GM12892 (cell line): ENCODE results near the gene MSANTD2.

ENCODE experiments used
- DNase-seq: peaks from one replicate; pipeline ENCODE4 v3.0.0; 2011; ENCODE audit not compliant: insufficient read length
- FAIRE-seq: peaks from 2 replicates; lab custom pipeline; 2011; peaks lifted over from hg19 to GRCh38; lab: Jason Lieb, UNC
- POLR2A ChIP-seq: IDR thresholded peaks from 2 replicates; pipeline ENCODE4 v1.6.1; 2011; ENCODE audit warnings: low read depth, low read length, control low read depth
- POLR2AphosphoS5 ChIP-seq: IDR thresholded peaks from 2 replicates; pipeline ENCODE4 v1.6.1; 2011; ENCODE audit warnings: low read depth, low read length, control low read depth
- TAF1 ChIP-seq: IDR thresholded peaks from 2 replicates; pipeline ENCODE4 v1.6.1; 2011; ENCODE audit warnings: low read depth, mild to moderate bottlenecking, control low read depth, low read length, borderline replicate concordance

Gene MSANTD2

DNA sequence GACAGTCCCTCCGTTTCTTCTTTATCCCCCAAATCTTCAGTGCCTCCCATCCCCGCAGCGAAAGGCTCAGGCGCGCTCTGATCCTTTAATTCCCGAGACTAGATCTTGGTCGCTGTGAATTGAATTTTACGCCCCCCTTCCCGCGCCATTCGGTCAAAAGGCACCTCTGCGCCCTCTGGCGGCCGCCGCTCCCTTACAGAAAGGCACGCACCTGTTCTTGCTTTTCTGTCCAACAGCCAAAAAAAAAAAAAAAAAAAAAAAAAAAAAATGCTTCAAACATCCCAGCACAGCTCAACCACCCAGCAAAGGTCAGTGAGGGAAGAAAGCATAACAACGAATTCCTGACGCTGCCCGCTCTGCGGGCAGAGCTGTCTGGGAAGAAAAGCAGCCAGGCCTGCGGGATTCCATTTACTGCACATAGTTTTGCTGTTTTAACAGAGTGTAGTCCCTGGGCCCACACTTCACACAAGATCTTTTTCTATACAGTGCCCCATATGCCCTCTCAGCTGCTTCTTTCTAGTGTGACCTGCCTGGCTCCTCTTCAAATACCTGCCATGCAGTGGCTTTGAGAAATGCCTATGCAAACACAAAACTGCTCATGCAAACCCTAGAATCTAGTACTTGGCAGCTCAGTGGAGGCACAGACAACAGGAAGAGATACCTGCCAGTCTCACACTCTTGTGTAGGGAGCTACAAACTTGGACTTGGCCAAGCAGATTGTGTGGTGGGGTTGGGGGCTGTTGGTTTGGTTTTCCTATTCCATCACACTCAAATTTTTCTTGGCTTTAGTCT, 36.9 kb downstream of the MSANTD2 start:
- TF ChIP-seq POLR2AphosphoS5 (no peak), TAF1 (no peak), POLR2A (no peak)
- DNase-seq: no peak
- FAIRE-seq: no peak

DNA sequence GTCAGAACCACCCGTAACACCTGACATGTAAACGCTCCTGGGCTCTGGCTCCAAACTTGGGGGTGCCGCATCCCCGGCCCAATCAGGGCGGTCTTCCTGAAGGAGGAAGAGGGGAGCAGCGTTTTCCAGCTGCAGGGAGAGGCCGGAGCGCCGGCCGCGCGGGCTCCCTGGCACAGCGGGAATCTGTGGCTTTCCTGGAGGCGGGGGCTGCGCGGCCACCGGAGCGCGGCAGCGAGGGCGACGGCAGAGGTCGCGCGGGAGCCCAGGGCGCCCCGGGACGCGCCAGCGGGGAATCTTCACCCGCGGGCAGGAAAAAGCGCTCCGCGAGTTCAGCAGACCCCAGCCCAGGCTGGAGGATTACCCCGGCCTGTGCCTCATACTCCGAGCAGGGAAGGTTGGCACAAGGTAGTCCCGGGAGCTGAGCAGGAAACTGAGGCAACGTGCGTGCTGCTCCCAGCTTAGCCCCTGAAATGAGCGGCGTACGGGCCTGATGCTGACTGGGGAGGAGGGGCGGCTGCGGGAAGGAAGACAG, 37.5 kb downstream of the MSANTD2 start:
- FAIRE-seq (no peak), DNase-seq (no peak)

DNA sequence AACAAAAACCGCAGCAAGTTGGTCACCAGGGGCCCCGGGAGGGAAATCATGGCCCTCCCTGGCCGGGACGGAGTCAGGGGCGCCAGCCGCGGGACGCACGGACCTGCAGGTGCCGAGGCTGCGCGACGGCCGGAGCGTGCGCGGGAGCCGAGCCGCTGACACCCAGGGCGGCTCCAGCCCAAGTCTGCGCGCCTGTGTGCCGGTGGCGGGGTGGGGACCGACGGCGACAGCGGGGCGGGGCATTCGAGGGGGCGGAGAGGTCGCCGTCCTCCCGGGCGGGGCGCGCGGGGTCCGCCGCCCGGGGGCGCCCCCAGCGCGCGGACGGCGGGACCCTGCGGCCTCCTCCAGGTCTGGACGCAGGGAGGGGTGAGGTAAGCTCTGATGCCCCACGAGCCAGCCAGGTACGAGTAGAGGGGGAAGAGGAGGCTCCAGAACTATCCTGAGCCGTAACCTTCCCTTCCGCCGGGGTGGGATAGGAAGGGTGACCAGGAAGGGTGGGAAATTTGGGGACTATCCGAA, 38.0 kb downstream of the MSANTD2 start, which contains the start of gene ESAM:
ESAM (minus strand) TSS at position 186 of the 519 bp plus-strand sequence; CDS start at position 50, 136 bp downstream.
- peak; percentile 70 for TF ChIP-seq POLR2A
- peak; percentile 37; the same call in 1 of the 2 replicates for TF ChIP-seq POLR2AphosphoS5
- TF ChIP-seq TAF1: no peak
- FAIRE-seq (peak; percentile 94), DNase-seq (peak; percentile 76)

More for the DNA sequence above, 37.5 kb downstream of the MSANTD2 start:
- TF ChIP-seq TAF1: no peak
- TF ChIP-seq POLR2AphosphoS5: no peak
- no peak for TF ChIP-seq POLR2A

DNA sequence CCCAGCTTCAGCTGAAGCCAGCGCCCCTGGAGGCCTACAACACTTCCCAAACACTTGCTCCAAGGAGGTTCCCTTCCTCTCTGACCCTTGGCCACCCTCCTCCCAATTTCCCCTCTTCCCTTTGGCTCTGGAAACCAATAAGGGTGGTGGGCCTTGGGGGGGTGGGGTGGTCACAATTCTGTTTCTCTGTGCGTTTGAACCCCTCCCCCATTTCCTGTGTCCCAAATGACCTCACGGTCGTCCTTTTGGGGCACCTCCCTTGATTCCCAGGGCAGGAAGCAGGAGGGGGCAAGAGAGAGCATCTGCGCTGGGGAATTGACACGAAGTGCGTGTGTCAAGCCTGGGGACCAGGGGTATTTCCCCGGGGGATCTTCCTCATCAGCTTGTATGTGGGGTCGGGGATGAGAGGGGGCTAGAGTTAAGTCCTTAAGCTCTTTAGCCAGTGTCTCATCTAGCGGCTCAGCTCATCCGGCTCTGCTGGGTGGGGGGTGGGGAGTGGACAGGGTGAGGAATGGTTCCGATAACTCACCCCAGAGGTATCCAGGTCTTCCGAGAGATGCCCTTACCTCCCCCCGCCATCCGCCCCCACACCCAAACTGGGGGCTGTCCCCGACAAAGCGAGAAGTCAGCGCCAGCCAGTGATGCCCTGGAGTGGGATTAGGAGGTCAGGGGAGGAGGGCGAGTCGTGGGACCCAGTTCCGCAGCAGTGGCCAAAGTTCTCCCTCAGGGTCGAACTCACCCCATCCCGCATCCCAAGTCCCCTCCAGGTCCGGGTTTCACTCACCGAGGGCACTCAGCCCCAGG, 38.7 kb downstream of the MSANTD2 start:
- FAIRE-seq (peak; percentile 38), DNase-seq (no peak)
- TF ChIP-seq POLR2A (no peak), POLR2AphosphoS5 (no peak), TAF1 (no peak)

DNA sequence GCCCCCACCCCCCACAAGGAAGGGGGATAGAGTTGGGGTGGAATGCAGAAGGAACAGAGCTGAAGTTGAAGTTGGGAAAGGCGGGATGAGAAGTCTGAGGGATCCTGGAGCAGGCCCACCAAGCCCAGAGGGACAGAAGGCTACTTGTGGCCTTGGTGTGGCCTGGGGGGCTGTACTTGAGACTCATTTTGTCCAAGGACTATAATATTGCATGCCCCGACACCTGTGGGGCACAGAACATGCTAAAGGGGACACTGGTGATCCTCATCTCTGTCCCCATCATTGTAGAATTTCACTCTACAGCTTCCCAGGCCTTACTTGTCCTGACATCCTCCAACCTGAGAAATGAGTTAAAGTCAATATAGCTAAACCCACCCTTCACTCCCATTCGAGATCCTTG, 39.4 kb downstream of the MSANTD2 start:
- DNase-seq (no peak), FAIRE-seq (peak; percentile 33)
- TF ChIP-seq POLR2A: no peak
- no peak for TF ChIP-seq POLR2AphosphoS5
- TF ChIP-seq TAF1: no peak

DNA sequence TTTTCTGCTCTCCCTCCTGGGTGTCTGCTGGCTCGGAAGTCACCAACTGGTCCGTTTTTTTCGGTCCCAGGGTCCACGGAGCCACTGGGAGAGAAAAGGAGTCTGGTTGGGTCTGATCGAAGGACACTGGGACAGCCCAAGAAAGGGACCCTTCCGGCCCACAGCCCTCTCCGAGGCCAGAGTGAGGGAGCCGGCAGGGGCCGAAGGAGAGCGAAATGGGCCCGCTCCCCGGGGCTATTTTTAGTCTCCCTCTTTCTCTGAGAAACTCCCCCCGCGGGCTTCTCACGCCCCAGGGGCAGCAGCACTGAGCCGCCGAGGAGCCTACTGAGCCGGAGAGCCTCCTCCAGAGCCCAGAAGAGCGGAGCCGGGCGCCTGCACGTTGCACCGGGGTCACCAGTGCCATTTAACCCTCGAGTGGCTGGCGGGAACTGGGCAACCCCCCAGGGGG, 40.0 kb downstream of the MSANTD2 start:
- FAIRE-seq (no peak), DNase-seq (no peak)
- TF ChIP-seq TAF1: no peak
- no peak for TF ChIP-seq POLR2AphosphoS5
- TF ChIP-seq POLR2A: no peak

DNA sequence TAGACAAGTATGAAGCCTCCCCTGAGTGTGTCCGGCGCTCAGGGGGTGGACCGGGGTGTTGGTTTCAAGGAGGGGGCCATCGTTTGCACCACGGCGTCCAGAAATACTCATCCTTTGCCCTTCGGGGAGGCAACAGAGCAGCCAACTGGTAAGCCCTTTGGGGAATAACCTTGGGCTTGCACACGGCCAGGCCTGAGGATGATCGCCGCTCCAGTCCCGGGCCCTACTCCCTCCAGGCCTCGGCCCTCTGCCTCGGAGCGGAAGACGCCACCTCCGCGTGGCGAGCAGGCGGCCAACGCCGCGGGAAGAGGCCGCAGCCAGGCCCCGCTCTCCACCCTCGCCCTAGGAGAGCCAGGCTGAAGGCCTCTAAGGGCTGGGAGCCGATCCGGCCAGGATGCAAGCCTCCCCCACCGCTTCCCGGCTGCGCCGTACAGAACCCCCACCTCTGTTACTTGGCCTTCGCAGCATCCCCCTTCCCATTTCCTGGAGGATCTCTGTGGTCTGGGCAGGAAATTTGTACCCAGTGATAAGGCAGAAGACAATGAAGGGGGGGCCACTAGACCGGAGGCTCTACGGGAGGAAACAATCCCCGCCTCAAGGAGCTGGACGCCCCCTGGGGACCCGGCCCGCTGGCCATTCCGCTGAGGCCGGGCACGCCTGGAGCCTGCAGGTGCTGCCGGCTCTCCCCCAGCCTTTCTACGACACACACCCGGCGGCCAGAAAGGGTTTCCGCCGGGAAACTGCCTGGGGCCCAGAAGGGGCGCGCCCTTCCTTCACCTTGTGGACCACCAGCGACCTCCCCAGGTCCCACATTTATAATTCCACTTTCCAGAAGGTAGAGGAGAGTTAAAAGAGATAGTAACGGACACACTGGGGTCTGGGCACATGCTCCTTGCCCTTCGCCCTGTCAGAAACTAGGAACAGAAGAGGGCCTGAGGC, 40.7 kb downstream of the MSANTD2 start:
- FAIRE-seq (peak; percentile 81), DNase-seq (no peak)
- TF ChIP-seq POLR2A: no peak
- TF ChIP-seq TAF1: no peak
- TF ChIP-seq POLR2AphosphoS5: no peak

DNA sequence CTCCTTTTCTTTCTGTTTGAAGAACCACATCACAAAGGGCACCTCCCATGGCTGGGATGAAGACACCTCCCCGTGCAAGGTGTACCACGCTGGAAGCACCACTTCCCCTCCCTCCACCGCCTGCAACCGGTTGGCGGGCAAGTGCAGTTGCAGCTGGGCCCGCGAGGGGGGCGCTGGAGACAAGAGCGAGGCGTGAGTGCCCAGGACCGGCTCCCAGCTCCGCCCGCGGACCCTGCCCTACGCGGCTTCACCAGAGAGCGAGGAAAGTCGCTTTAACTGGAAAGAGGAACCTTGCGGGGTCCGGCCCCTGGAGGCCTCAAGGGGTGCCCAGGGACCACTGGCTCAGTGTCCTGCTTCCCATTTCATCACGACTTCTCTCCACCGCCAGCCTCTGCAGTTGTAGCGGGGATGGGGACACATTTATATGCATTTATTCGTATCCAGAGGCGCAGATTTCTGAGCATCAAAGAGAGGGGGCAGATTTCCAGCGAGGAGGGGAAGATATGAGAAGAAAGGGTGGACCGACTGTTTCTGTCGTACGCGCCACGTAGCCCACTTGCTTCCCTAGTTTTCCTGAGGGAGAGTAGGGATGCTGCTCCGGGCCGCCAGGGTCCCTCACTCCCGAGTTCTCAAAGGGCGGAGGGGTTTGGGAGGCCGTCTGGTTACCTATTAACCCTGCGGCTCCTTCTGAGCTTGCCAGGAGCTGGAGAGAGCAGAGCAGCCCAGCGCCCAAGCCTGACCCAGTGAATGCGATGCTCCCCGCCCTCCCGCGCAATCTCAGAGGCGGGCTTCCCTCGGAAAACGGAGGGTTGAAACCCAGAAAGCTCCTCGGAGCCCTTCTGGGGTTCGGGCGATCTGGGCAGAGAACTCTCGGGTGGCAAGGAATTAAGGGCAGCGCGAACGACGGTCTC, 41.6 kb downstream of the MSANTD2 start:
- peak; percentile 64 for DNase-seq
- TF ChIP-seq POLR2AphosphoS5 (no peak), TAF1 (no peak)
- peak; percentile 96 for FAIRE-seq

DNA sequence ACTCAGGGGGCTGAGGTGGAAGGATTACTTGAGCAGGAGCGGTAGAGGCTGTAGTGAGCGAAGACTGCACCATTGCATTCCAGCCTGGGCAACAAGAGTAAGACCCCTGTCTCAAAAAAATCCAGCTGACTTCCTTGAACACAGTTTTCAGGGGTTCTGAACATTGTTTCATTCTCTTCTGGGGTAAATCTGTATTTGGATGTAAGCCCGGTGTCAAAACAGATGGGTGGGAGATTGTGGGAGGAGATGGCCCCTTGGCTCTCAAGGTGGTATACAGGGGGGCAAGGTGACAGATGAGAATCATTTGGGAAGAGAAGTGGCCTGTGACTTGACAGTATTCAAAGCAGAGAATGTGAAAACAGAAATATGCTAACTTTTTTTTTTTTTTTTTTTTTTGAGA, 42.9 kb downstream of the MSANTD2 start:
- DNase-seq (no peak), FAIRE-seq (no peak)
- no peak for TF ChIP-seq TAF1
- no peak for TF ChIP-seq POLR2A
- no peak for TF ChIP-seq POLR2AphosphoS5
